Stimulated activated CD4-positive, alpha-beta T cell treated with anti-CD3 and anti-CD28 coated beads, Interleukin-1b, Interleukin-23, amount 100 ng/mL, for 4 hours (primary cell): ENCODE data around the gene PELI2.

ENCODE experiments used
- DNase-seq, 2 donors: peaks; one replicate each; pipeline ENCODE4 v3.0.0-alpha.2; 2020; ENCODE audit warnings: low read depth in 2 of 2

PELI2 gene

GRCh38 chr14:56244138-56244789 lies 126.1 kb downstream of the PELI2 start:
- DNase-seq = no peak

GRCh38 chr14:56247495-56248200 lies 129.4 kb downstream of the PELI2 start:
- DNase-seq = no peak

GRCh38 chr14:56248442-56248841 lies 130.2 kb downstream of the PELI2 start:
- DNase-seq = no peak

GRCh38 chr14:56261046-56261445 lies 142.8 kb downstream of the PELI2 start:
- no peak for DNase-seq

GRCh38 chr14:56262530-56262929 lies 144.3 kb downstream of the PELI2 start:
- DNase-seq = no peak

GRCh38 chr14:56268039-56268438 lies 149.8 kb downstream of the PELI2 start:
- DNase-seq = no peak

GRCh38 chr14:56268673-56269072 lies 150.5 kb downstream of the PELI2 start:
- no peak for DNase-seq

- DNase-seq = no peak
Measured at GRCh38 chr14:56270921-56271320, 152.7 kb downstream of the PELI2 start.

- DNase-seq = no peak
Measured at GRCh38 chr14:56271970-56272369, 153.8 kb downstream of the PELI2 start.

- no peak for DNase-seq
Measured at GRCh38 chr14:56273155-56273554, 154.9 kb downstream of the PELI2 start.

- DNase-seq = no peak
Measured at GRCh38 chr14:56273951-56274350, 155.7 kb downstream of the PELI2 start.

- DNase-seq = no peak
Measured at GRCh38 chr14:56274556-56274955, 156.3 kb downstream of the PELI2 start.

GRCh38 chr14:56276108-56276507 lies 157.9 kb downstream of the PELI2 start:
- DNase-seq = no peak

- DNase-seq = no peak
Measured at GRCh38 chr14:56278383-56278782, 160.2 kb downstream of the PELI2 start.

- DNase-seq = no peak
Measured at GRCh38 chr14:56280843-56281242, 162.6 kb downstream of the PELI2 start.

GRCh38 chr14:56282179-56282578 lies 164.0 kb downstream of the PELI2 start:
- no peak for DNase-seq

GRCh38 chr14:56284641-56285040 lies 166.4 kb downstream of the PELI2 start:
- DNase-seq = no peak

- DNase-seq = no peak
Measured at GRCh38 chr14:56289155-56289554, 170.9 kb downstream of the PELI2 start.

- DNase-seq = no peak
Measured at GRCh38 chr14:56290195-56290594, 172.0 kb downstream of the PELI2 start.

GRCh38 chr14:56292970-56293369 lies 174.8 kb downstream of the PELI2 start:
- no peak for DNase-seq

GRCh38 chr14:56293506-56293905 lies 175.3 kb downstream of the PELI2 start:
- DNase-seq = no peak

GRCh38 chr14:56294128-56294527 lies 175.9 kb downstream of the PELI2 start:
- DNase-seq = no peak

GRCh38 chr14:56295743-56296142 lies 177.5 kb downstream of the PELI2 start:
- DNase-seq = no peak

- no peak for DNase-seq
Measured at GRCh38 chr14:56297449-56297848, 179.2 kb downstream of the PELI2 start.
